ENCODE results near the gene SMPD3. TPM values are rescaled to one million over a fixed set of nuclear protein-coding genes. Genes with fewer than 3 reads are reported as not detected.
A peak's percentile ranks its signal among the peaks of the same experiment; 100 is the strongest.

SMPD3 gene
- total and polyA plus RNA-seq, 2 experiments from 2014 or later: 0.57 to 0.83 TPM

GRCh38 chr16:68490358-68490757 lies 42.0 kb upstream of the SMPD3 start:
- no peak for TF ChIP-seq ZNF114 (CRISPR knock-in tag; IDR thresholded peaks at IDR 0.05)
- TF ChIP-seq POLR2AphosphoS5 (IDR thresholded peaks at IDR 0.05; ENCODE audit: low read depth): no peak
- no peak for TF ChIP-seq EZH2phosphoT487 (IDR thresholded peaks at IDR 0.05; ENCODE audit: unreplicated experiment)
- TF ChIP-seq CREB1 (CRISPR knock-in tag; IDR thresholded peaks at IDR 0.05; ENCODE audit: low read depth): no peak
- TF ChIP-seq REST (IDR thresholded peaks at IDR 0.05; ENCODE audit: unreplicated experiment): no peak
- no peak for TF ChIP-seq ZNF462 (CRISPR knock-in tag; IDR thresholded peaks at IDR 0.05)
- TF ChIP-seq NANOG (IDR thresholded peaks at IDR 0.05; ENCODE audit: borderline replicate concordance): no peak
- TF ChIP-seq EZH2 (IDR thresholded peaks at IDR 0.05; ENCODE audit: low read depth, unreplicated experiment): no peak
- TF ChIP-seq ETS1 (IDR thresholded peaks at IDR 0.05): no peak
- TF ChIP-seq JUNB (IDR thresholded peaks at IDR 0.05; ENCODE audit: unreplicated experiment): no peak
- TF ChIP-seq STAT1 (IDR thresholded peaks at IDR 0.05; ENCODE audit: unreplicated experiment): no peak
- no peak for TF ChIP-seq CTCF (conservative IDR thresholded peaks at IDR 0.05; ENCODE audit: low read depth in 2 of 2)
- TF ChIP-seq ZNF331 (CRISPR knock-in tag; IDR thresholded peaks at IDR 0.05; ENCODE audit: low read depth): no peak
- H3K79me2 ChIP-seq (replicated peaks; ENCODE audit: insufficient read depth): no peaks in the 10 kb centered on the region
- no peak overlapping the region for H3K4me2 ChIP-seq
- H3F3A ChIP-seq (replicated peaks; ENCODE audit: low read depth): no peaks in the 10 kb centered on the region
- no peak overlapping the region for H3K4me3 ChIP-seq
- Mint-ChIP-seq H3K36me3 (ENCODE audit: low read depth) (peaks cover 4% of the 10 kb centered on the region; the same call in 1 of the 3 replicates), H3K27me3 (ENCODE audit: insufficient read depth, low read depth, poor library complexity) (peaks cover 3% of the 10 kb centered on the region), H3K9me3 (peaks cover 4% of the 10 kb centered on the region; the same call in 2 of the 3 replicates), H3K27ac (no peak overlapping the region), H3K4me3 (no peak overlapping the region), H3K4me1 (peaks cover 27% of the 10 kb centered on the region)
- no peaks in the 10 kb centered on the region for H3K9me2 ChIP-seq (ENCODE audit: insufficient read depth)
- ATAC-seq (no peak), DNase-seq (ENCODE audit: low spot score) (no peak)
- H4K20me1 ChIP-seq (replicated peaks; ENCODE audit: insufficient read depth): no peaks in the 10 kb centered on the region
- H3K36me3 ChIP-seq (ENCODE audit: insufficient read depth): no peaks in the 10 kb centered on the region; the same call in 1 of the 2 replicates
- H3K4me1 ChIP-seq (ENCODE audit: insufficient read depth): peaks cover 11% of the 10 kb centered on the region
- H2AFZ ChIP-seq: 0 out of 2 replicates have a peak overlapping the region, but pooled peaks have one; percentile 95
- H3K27ac ChIP-seq (ENCODE audit: low read depth): no peak overlapping the region
- no peaks in the 10 kb centered on the region for H3K27me3 ChIP-seq (ENCODE audit: insufficient read depth)
